Upper lobe of left lung (tissue), 4 donors: Measurements from ENCODE around the gene NPFFR1.
A peak's percentile ranks its signal among the peaks of the same experiment; 100 is the strongest.

Experiments
- CTCF ChIP-seq, 6 experiments: fragments of 450-650 bp in 4 of 6; fragments of 200-600 bp in 2 of 6; sonication (generic) in 2 of 6; IDR thresholded peaks; one replicate each; pipeline ENCODE4 v1.5.1; 2016 to 2019; ENCODE audit warnings: antibody characterized with exemption in 6 of 6
- EP300 ChIP-seq, 4 donors: sonication (generic); formaldehyde crosslinking; IDR thresholded peaks; one replicate each; pipeline ENCODE4 v1.5.1; 2017; ENCODE audit warnings: antibody characterized with exemption in 4 of 4, control low read depth in 2 of 4
- POLR2A ChIP-seq, 4 donors: fragments of 450-650 bp; IDR thresholded peaks; one replicate each; pipeline ENCODE4 v1.5.1; 2016 to 2017; ENCODE audit warnings: antibody characterized with exemption in 4 of 4, mild to moderate bottlenecking in 2 of 4

GRCh38 chr10:70302292-70302691 is 18.5 kb upstream of the NPFFR1 start:
- TF ChIP-seq CTCF (IDR thresholded peaks at IDR 0.05): no peak
- no peak for TF ChIP-seq POLR2A (IDR thresholded peaks at IDR 0.05)
- peak in 1 of 4 donors; percentile 15 for TF ChIP-seq EP300 (IDR thresholded peaks at IDR 0.05)
